HL-60 (cell line): ENCODE data around the gene AMFR.

Experiments used
- DNase-seq, 2 experiments: peaks; one replicate each; pipeline ENCODE4 v3.0.0-alpha.2; 2010 to 2020; ENCODE audit warnings: low read depth in 1 of 2, low spot score in 1 of 2
- H3K27ac ChIP-seq: fragments of 250-450 bp; sonication (Bioruptor Pico); replicated peaks from 2 replicates; pipeline ENCODE4 v1.5.1; 2020; ENCODE audit warnings: mild to moderate bottlenecking, moderate library complexity
- H3K27me3 ChIP-seq: fragments of 250-450 bp; sonication (Bioruptor Pico); 2 replicates; pipeline ENCODE4 v1.5.1; 2021; ENCODE audit warnings: mild to moderate bottlenecking, moderate library complexity; ENCODE audit not compliant: insufficient read depth, poor library complexity, severe bottlenecking
- H3K4me3 ChIP-seq: replicated peaks from 2 replicates; pipeline ENCODE4 v1.5.1; 2011; ENCODE audit warnings: mild to moderate bottlenecking, control low read depth, low read length; ENCODE audit not compliant: insufficient read depth
- CTCF ChIP-seq: IDR thresholded peaks from one replicate; pipeline ENCODE4 v1.5.1; 2011; ENCODE audit warnings: low read length, control low read depth, inconsistent platforms; ENCODE audit not compliant: insufficient read depth
- GABPA ChIP-seq: IDR thresholded peaks from 2 replicates; pipeline ENCODE4 v1.6.1; 2012; ENCODE audit warnings: low read depth
- POLR2AphosphoS5 ChIP-seq: IDR thresholded peaks from 2 replicates; pipeline ENCODE4 v1.6.1; 2012; ENCODE audit warnings: low read depth
- REST ChIP-seq: IDR thresholded peaks from 2 replicates; pipeline ENCODE4 v1.6.1; 2012; ENCODE audit warnings: low read depth; ENCODE audit not compliant: insufficient replicate concordance
- SPI1 ChIP-seq: IDR thresholded peaks from 2 replicates; pipeline ENCODE4 v1.6.1; 2012; ENCODE audit warnings: low read depth, mild to moderate bottlenecking, borderline replicate concordance

AMFR gene

GRCh38 chr16:56411624-56412023, 13.7 kb downstream of the AMFR start:
- DNase-seq = no peak
- no peak overlapping the region for H3K27ac ChIP-seq
- TF ChIP-seq POLR2AphosphoS5 = no peak
- no peak for TF ChIP-seq SPI1
- TF ChIP-seq REST = no peak
- no peak for TF ChIP-seq CTCF
- TF ChIP-seq GABPA = no peak
- no peaks in the 10 kb centered on the region for H3K27me3 ChIP-seq
- H3K4me3 ChIP-seq = no peak overlapping the region

GRCh38 chr16:56411123-56411522, 14.2 kb downstream of the AMFR start:
- H3K4me3 ChIP-seq = no peak overlapping the region
- H3K27me3 ChIP-seq = no peaks in the 10 kb centered on the region
- no peak for TF ChIP-seq SPI1
- no peak for TF ChIP-seq REST
- no peak for TF ChIP-seq GABPA
- no peak for TF ChIP-seq POLR2AphosphoS5
- TF ChIP-seq CTCF = no peak
- H3K27ac ChIP-seq = no peak overlapping the region
- DNase-seq = no peak

GRCh38 chr16:56409195-56409594, 16.1 kb downstream of the AMFR start:
- no peak overlapping the region for H3K27ac ChIP-seq
- H3K4me3 ChIP-seq = no peak overlapping the region
- no peak for TF ChIP-seq REST
- no peak for TF ChIP-seq GABPA
- no peak for TF ChIP-seq POLR2AphosphoS5
- no peak for TF ChIP-seq SPI1
- TF ChIP-seq CTCF = no peak
- H3K27me3 ChIP-seq = no peaks in the 10 kb centered on the region
- DNase-seq = peak in 1 of 2 experiments; percentile 40
